ENCODE results near the gene USP14.

The USP14 gene

DNA sequence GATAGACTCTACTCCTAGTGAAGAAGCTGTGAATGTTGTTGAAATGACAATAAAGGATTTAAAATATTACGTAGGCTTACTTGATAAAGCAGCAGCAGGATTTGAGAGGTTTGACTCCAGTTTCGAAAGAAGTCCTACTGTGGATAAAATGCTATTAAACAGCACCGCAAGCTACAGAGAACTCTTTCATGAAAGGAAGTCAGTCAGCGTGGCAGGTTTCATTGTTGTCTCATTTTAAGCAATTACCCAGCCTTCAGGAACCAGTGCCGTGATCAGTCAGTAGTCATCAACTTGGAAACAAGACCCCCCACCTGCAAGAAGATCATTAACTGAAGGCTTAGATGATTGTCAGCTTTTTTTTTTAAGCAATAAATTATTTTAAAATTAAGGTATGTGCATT lies 14.0 kb downstream of the USP14 start:
- Histone ChIP-seq H3K4ac (ENCODE audit: low read depth, low read length) (no peak overlapping the region), H3K4me1 (ENCODE audit: control insufficient read depth in 1 of 2, insufficient read depth in 2 of 2, low read length in 2 of 2) (no peaks in the 10 kb centered on the region), H2BK12ac (ENCODE audit: low read length) (no peak overlapping the region), H2AK5ac (ENCODE audit: low read length) (no peak overlapping the region), H4K91ac (ENCODE audit: low read depth, low read length) (no peak overlapping the region), H3K14ac (ENCODE audit: low read length) (no peak overlapping the region), H3K18ac (ENCODE audit: low read length) (no peak overlapping the region), H4K12ac (ENCODE audit: low read depth, low read length) (no peak overlapping the region), H2AFZ (ENCODE audit: insufficient read depth, low read length, poor library complexity) (no peak overlapping the region), H2BK120ac (ENCODE audit: insufficient read depth, low read length, poor library complexity) (no peak overlapping the region), H3K79me1 (ENCODE audit: low read length) (no peaks in the 10 kb centered on the region), H3K23ac (ENCODE audit: low read length) (no peak overlapping the region), H3K27me3 (ENCODE audit: insufficient read depth, low read length) (no peaks in the 10 kb centered on the region), H3K4me3 (ENCODE audit: low read depth, low read length) (no peak overlapping the region), H4K8ac (ENCODE audit: low read depth, low read length) (no peak overlapping the region), H3K79me2 (ENCODE audit: control insufficient read depth, insufficient read depth, low read length, poor library complexity) (no peaks in the 10 kb centered on the region), H3K36me3 (ENCODE audit: control insufficient read depth in 1 of 2, insufficient read depth in 2 of 2, low read length in 2 of 2) (peaks cover 10 to 12% of the 10 kb centered on the region in 2 experiments), H3K9me3 (ENCODE audit: insufficient read depth, low read depth, low read length) (no peaks in the 10 kb centered on the region), H3K27ac (ENCODE audit: low read depth, low read length) (no peak overlapping the region), H2BK5ac (ENCODE audit: low read depth, low read length, poor library complexity) (no peak overlapping the region), H3K9ac (ENCODE audit: low read length) (no peak overlapping the region), H3K4me2 (ENCODE audit: low read length) (no peak overlapping the region)
- no peak for DNase-seq
- WGBS (ENCODE audit: extremely low coverage, insufficient coverage, insufficient read length) = no CpG with 5 or more reads among the region's 5 CpGs

DNA sequence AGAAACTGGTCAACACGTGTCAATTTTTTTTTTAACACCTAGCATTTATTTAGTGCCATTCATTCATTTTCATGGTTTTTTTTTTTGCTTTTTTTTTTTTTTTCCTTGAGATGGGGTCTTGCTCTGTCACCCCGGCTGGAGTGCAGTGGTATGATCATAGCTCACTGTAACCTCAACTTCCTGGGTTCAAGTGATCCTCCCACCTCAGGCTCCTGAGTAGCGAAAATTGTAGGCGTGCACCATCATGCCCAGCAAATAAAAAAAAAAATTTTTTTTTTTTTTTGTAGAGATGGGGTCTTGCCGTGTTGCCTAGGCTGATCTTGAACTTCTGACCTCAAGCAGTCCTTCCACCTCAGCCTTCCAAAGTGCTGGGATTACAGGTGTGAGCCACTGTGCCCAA lies 21.1 kb downstream of the USP14 start:
- Histone ChIP-seq H3K4me2 (ENCODE audit: low read length) (no peak overlapping the region), H3K9me3 (ENCODE audit: insufficient read depth, low read depth, low read length) (no peaks in the 10 kb centered on the region), H2BK120ac (ENCODE audit: insufficient read depth, low read length, poor library complexity) (no peak overlapping the region), H3K4me1 (ENCODE audit: control insufficient read depth in 1 of 2, insufficient read depth in 2 of 2, low read length in 2 of 2) (no peaks in the 10 kb centered on the region), H4K8ac (ENCODE audit: low read depth, low read length) (no peak overlapping the region), H4K91ac (ENCODE audit: low read depth, low read length) (no peak overlapping the region), H3K36me3 (ENCODE audit: control insufficient read depth in 1 of 2, insufficient read depth in 2 of 2, low read length in 2 of 2) (peaks cover 8 to 9% of the 10 kb centered on the region in 2 experiments), H2BK5ac (ENCODE audit: low read depth, low read length, poor library complexity) (no peak overlapping the region), H3K4me3 (ENCODE audit: low read depth, low read length) (no peak overlapping the region), H3K23ac (ENCODE audit: low read length) (no peak overlapping the region), H3K18ac (ENCODE audit: low read length) (no peak overlapping the region), H2AFZ (ENCODE audit: insufficient read depth, low read length, poor library complexity) (no peak overlapping the region), H3K27me3 (ENCODE audit: insufficient read depth, low read length) (no peaks in the 10 kb centered on the region), H3K79me2 (ENCODE audit: control insufficient read depth, insufficient read depth, low read length, poor library complexity) (peaks cover 1% of the 10 kb centered on the region), H3K79me1 (ENCODE audit: low read length) (no peaks in the 10 kb centered on the region), H3K27ac (ENCODE audit: low read depth, low read length) (no peak overlapping the region), H3K4ac (ENCODE audit: low read depth, low read length) (no peak overlapping the region), H3K14ac (ENCODE audit: low read length) (no peak overlapping the region), H2BK12ac (ENCODE audit: low read length) (no peak overlapping the region), H2AK5ac (ENCODE audit: low read length) (no peak overlapping the region), H4K12ac (ENCODE audit: low read depth, low read length) (no peak overlapping the region), H3K9ac (ENCODE audit: low read length) (no peak overlapping the region)
- no CpG with 5 or more reads among the region's 5 CpGs for WGBS (ENCODE audit: extremely low coverage, insufficient coverage, insufficient read length)
- DNase-seq = no peak

DNA sequence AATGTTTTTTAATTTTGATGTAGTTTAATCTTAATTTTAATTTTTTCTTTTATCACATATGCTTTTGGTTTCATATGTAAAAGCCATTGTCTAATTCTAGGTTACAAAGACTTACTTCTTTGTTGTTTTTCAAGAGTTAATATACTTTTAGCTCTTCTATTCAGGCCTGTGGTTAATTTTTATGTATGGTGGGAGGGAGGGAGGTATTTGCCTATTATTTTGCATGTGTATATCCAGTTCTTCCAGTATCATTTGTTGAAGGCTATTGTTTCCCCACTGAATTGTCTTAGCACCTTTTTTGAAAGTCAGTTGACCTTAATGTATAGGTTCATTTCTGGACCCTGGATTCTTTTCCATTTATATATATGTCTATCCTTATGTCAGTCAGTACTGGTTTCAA lies 23.4 kb downstream of the USP14 start:
- Histone ChIP-seq H3K4me3 (ENCODE audit: low read depth, low read length) (no peak overlapping the region), H3K4me1 (ENCODE audit: control insufficient read depth in 1 of 2, insufficient read depth in 2 of 2, low read length in 2 of 2) (no peaks in the 10 kb centered on the region), H3K27me3 (ENCODE audit: insufficient read depth, low read length) (no peaks in the 10 kb centered on the region), H3K9me3 (ENCODE audit: insufficient read depth, low read depth, low read length) (no peaks in the 10 kb centered on the region), H3K27ac (ENCODE audit: low read depth, low read length) (no peak overlapping the region), H3K79me1 (ENCODE audit: low read length) (no peaks in the 10 kb centered on the region), H4K91ac (ENCODE audit: low read depth, low read length) (no peak overlapping the region), H2BK12ac (ENCODE audit: low read length) (no peak overlapping the region), H3K9ac (ENCODE audit: low read length) (no peak overlapping the region), H3K4ac (ENCODE audit: low read depth, low read length) (no peak overlapping the region), H2AK5ac (ENCODE audit: low read length) (no peak overlapping the region), H3K4me2 (ENCODE audit: low read length) (no peak overlapping the region), H2BK5ac (ENCODE audit: low read depth, low read length, poor library complexity) (no peak overlapping the region), H3K14ac (ENCODE audit: low read length) (no peak overlapping the region), H2BK120ac (ENCODE audit: insufficient read depth, low read length, poor library complexity) (no peak overlapping the region), H4K12ac (ENCODE audit: low read depth, low read length) (no peak overlapping the region), H2AFZ (ENCODE audit: insufficient read depth, low read length, poor library complexity) (no peak overlapping the region), H4K8ac (ENCODE audit: low read depth, low read length) (no peak overlapping the region), H3K79me2 (ENCODE audit: control insufficient read depth, insufficient read depth, low read length, poor library complexity) (peaks cover 1% of the 10 kb centered on the region), H3K36me3 (ENCODE audit: control insufficient read depth in 1 of 2, insufficient read depth in 2 of 2, low read length in 2 of 2) (peaks cover 16% of the 10 kb centered on the region in 2 experiments), H3K18ac (ENCODE audit: low read length) (no peak overlapping the region), H3K23ac (ENCODE audit: low read length) (no peak overlapping the region)
- DNase-seq = no peak

DNA sequence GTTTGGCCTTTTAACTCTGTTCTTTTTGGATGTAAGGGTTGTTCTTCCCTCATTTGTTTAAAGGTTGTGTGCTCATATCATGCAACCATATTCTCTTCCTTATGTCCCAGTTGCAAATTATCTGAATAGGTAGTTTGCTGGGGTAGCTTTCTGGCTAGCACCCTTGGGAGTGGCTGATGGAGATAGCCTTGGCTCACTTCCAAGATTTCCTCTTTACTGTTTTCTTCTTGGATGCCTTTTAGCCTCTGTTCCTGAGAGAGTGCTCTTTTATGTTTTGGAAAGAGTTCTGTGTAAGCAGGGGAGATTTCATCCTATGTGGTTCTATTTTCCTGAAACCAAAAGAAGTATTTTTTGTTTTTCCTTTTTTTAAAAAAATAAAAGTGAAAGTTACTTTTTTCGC lies 25.4 kb downstream of the USP14 start:
- Histone ChIP-seq H3K4me2 (ENCODE audit: low read length) (no peak overlapping the region), H3K9me3 (ENCODE audit: insufficient read depth, low read depth, low read length) (no peaks in the 10 kb centered on the region), H3K18ac (ENCODE audit: low read length) (no peak overlapping the region), H3K23ac (ENCODE audit: low read length) (no peak overlapping the region), H3K4me1 (ENCODE audit: control insufficient read depth in 1 of 2, insufficient read depth in 2 of 2, low read length in 2 of 2) (no peaks in the 10 kb centered on the region), H3K79me2 (ENCODE audit: control insufficient read depth, insufficient read depth, low read length, poor library complexity) (peaks cover 1% of the 10 kb centered on the region), H3K14ac (ENCODE audit: low read length) (no peak overlapping the region), H3K9ac (ENCODE audit: low read length) (no peak overlapping the region), H2BK5ac (ENCODE audit: low read depth, low read length, poor library complexity) (no peak overlapping the region), H3K4ac (ENCODE audit: low read depth, low read length) (no peak overlapping the region), H3K27ac (ENCODE audit: low read depth, low read length) (no peak overlapping the region), H2AK5ac (ENCODE audit: low read length) (no peak overlapping the region), H2AFZ (ENCODE audit: insufficient read depth, low read length, poor library complexity) (no peak overlapping the region), H3K27me3 (ENCODE audit: insufficient read depth, low read length) (no peaks in the 10 kb centered on the region), H4K8ac (ENCODE audit: low read depth, low read length) (no peak overlapping the region), H4K91ac (ENCODE audit: low read depth, low read length) (no peak overlapping the region), H3K79me1 (ENCODE audit: low read length) (no peaks in the 10 kb centered on the region), H2BK12ac (ENCODE audit: low read length) (no peak overlapping the region), H3K4me3 (ENCODE audit: low read depth, low read length) (no peak overlapping the region), H3K36me3 (ENCODE audit: control insufficient read depth in 1 of 2, insufficient read depth in 2 of 2, low read length in 2 of 2) (peaks cover 13% of the 10 kb centered on the region in 2 experiments), H4K12ac (ENCODE audit: low read depth, low read length) (no peak overlapping the region), H2BK120ac (ENCODE audit: insufficient read depth, low read length, poor library complexity) (no peak overlapping the region)
- WGBS (ENCODE audit: extremely low coverage, insufficient coverage, insufficient read length) = no CpG with 5 or more reads among the region's 1 CpG
- no peak for DNase-seq

Data from trophoblast cell (in vitro differentiated cells and primary cell).